Measurements from ENCODE around the gene OPN4. TPM values are rescaled to one million over a fixed set of nuclear protein-coding genes. Genes with fewer than 3 reads are reported as not detected.
A peak's percentile ranks its signal among the peaks of the same experiment; 100 is the strongest.

The OPN4 gene
- total RNA-seq, 1 donor from 2014 or later: not detected

- H3K27me3 ChIP-seq: no peaks in the 10 kb centered on the region
- H3K4me3 Mint-ChIP-seq: no peak overlapping the region
- H3K4me1 Mint-ChIP-seq: peaks cover 28% of the 10 kb centered on the region
- H3K36me3 ChIP-seq: no peaks in the 10 kb centered on the region
- H3K79me2 ChIP-seq (ENCODE audit: low read depth): no peaks in the 10 kb centered on the region
- peak overlapping the region; percentile 15 for H3K27ac Mint-ChIP-seq
- peaks cover 6% of the 10 kb centered on the region for H3K27me3 Mint-ChIP-seq (ENCODE audit: insufficient read depth, low read depth)
- no peak overlapping the region for H3K4me2 ChIP-seq
- no peaks in the 10 kb centered on the region for H3K9me3 ChIP-seq (ENCODE audit: low read depth)
- H2AFZ ChIP-seq (replicated peaks): no peak overlapping the region
- DNase-seq (ENCODE audit: low spot score): no peak
- no peak overlapping the region for H3K9ac ChIP-seq
- TF ChIP-seq EZH2 (IDR thresholded peaks at IDR 0.05) (no peak), CTCF (IDR thresholded peaks at IDR 0.05) (no peak), EZH2phosphoT487 (IDR thresholded peaks at IDR 0.05) (no peak)
- no peaks in the 10 kb centered on the region for H3F3A ChIP-seq (ENCODE audit: low read depth)
- H3K4me1 ChIP-seq: peaks cover 4% of the 10 kb centered on the region
- no peak overlapping the region for H3K27ac ChIP-seq
- peaks cover 4% of the 10 kb centered on the region for H3K9me3 Mint-ChIP-seq
- no peak overlapping the region for H3K4me3 ChIP-seq
- H3K36me3 Mint-ChIP-seq: no peaks in the 10 kb centered on the region
- H4K20me1 ChIP-seq (ENCODE audit: low read depth): no peaks in the 10 kb centered on the region
Observed at GRCh38 chr10:86661161-86662025, 7.0 kb downstream of the OPN4 start.

- no peak for TF ChIP-seq CTCF (IDR thresholded peaks at IDR 0.05)
- TF ChIP-seq EZH2phosphoT487 (IDR thresholded peaks at IDR 0.05): no peak
- TF ChIP-seq EZH2 (IDR thresholded peaks at IDR 0.05): no peak
- Mint-ChIP-seq H3K36me3 (no peaks in the 10 kb centered on the region), H3K9me3 (no peaks in the 10 kb centered on the region), H3K27ac (peak overlapping the region; percentile 15), H3K4me1 (peaks cover 24% of the 10 kb centered on the region), H3K27me3 (ENCODE audit: insufficient read depth, low read depth) (peaks cover 9% of the 10 kb centered on the region), H3K4me3 (no peak overlapping the region)
- Histone ChIP-seq H3K27ac (no peak overlapping the region), H4K20me1 (ENCODE audit: low read depth) (no peaks in the 10 kb centered on the region), H3K4me1 (peaks cover 4% of the 10 kb centered on the region), H3K9ac (no peak overlapping the region), H3K36me3 (no peaks in the 10 kb centered on the region), H3K27me3 (no peaks in the 10 kb centered on the region), H3K4me2 (no peak overlapping the region), H3K79me2 (ENCODE audit: low read depth) (no peaks in the 10 kb centered on the region), H3K9me3 (ENCODE audit: low read depth) (no peaks in the 10 kb centered on the region), H3F3A (ENCODE audit: low read depth) (no peaks in the 10 kb centered on the region), H2AFZ (replicated peaks) (no peak overlapping the region), H3K4me3 (no peak overlapping the region)
- no peak for DNase-seq (ENCODE audit: low spot score)
Observed at GRCh38 chr10:86662186-86663045, 8.1 kb downstream of the OPN4 start.

- no peak for TF ChIP-seq EZH2phosphoT487 (IDR thresholded peaks at IDR 0.05)
- TF ChIP-seq EZH2 (IDR thresholded peaks at IDR 0.05): no peak
- no peak for TF ChIP-seq CTCF (IDR thresholded peaks at IDR 0.05)
- Histone ChIP-seq H3F3A (ENCODE audit: low read depth) (no peaks in the 10 kb centered on the region), H3K4me3 (no peak overlapping the region), H3K9ac (no peak overlapping the region), H3K36me3 (no peaks in the 10 kb centered on the region), H4K20me1 (ENCODE audit: low read depth) (no peaks in the 10 kb centered on the region), H2AFZ (replicated peaks) (no peak overlapping the region), H3K27me3 (no peaks in the 10 kb centered on the region), H3K79me2 (ENCODE audit: low read depth) (no peaks in the 10 kb centered on the region), H3K9me3 (ENCODE audit: low read depth) (no peaks in the 10 kb centered on the region), H3K4me1 (peaks cover 4% of the 10 kb centered on the region), H3K27ac (no peak overlapping the region), H3K4me2 (no peak overlapping the region)
- Mint-ChIP-seq H3K4me3 (no peak overlapping the region), H3K9me3 (no peaks in the 10 kb centered on the region), H3K27ac (no peak overlapping the region), H3K27me3 (ENCODE audit: insufficient read depth, low read depth) (peaks cover 9% of the 10 kb centered on the region), H3K36me3 (no peaks in the 10 kb centered on the region), H3K4me1 (peaks cover 25% of the 10 kb centered on the region)
- no peak for DNase-seq (ENCODE audit: low spot score)
Observed at GRCh38 chr10:86663046-86663345, 8.6 kb downstream of the OPN4 start.
